Measurements from ENCODE around the gene PHF1.

The PHF1 gene

GRCh38 chr6:33442283-33442682 is 31.5 kb downstream of the PHF1 start:
- Histone ChIP-seq H3K36me3 (ENCODE audit: control insufficient read depth, insufficient read depth, low read length) (peaks cover 24% of the 10 kb centered on the region), H3K4me1 (ENCODE audit: control insufficient read depth, low read depth, low read length) (no peaks in the 10 kb centered on the region)

DNA sequence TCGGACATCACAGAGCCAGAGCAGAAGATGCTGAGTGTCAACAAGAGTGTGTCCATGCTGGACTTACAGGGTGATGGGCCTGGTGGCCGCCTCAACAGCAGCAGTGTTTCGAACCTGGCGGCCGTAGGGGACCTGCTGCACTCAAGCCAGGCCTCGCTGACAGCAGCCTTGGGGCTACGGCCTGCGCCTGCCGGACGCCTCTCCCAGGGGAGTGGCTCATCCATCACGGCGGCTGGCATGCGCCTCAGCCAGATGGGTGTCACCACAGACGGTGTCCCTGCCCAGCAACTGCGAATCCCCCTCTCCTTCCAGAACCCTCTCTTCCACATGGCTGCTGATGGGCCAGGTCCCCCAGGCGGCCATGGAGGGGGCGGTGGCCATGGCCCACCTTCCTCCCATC is 32.2 kb downstream of the PHF1 start:
- H3K4me1 ChIP-seq (ENCODE audit: control insufficient read depth, low read depth, low read length), result no peaks in the 10 kb centered on the region

More at GRCh38 chr6:33442283-33442682, 31.5 kb downstream of the PHF1 start:
- no peaks in the 10 kb centered on the region for H3K27me3 ChIP-seq (ENCODE audit: insufficient read depth, low read length, poor library complexity)
- no peak overlapping the region for H3K23ac ChIP-seq (ENCODE audit: low read length)
- no peaks in the 10 kb centered on the region for H3K79me2 ChIP-seq (ENCODE audit: control insufficient read depth, insufficient read depth, low read length)
- no peak overlapping the region for H3K4me2 ChIP-seq (ENCODE audit: low read length)
- H3K56ac ChIP-seq (ENCODE audit: low read length), result no peak overlapping the region
- no peak overlapping the region for H2BK5ac ChIP-seq (ENCODE audit: low read length)
- H2BK120ac ChIP-seq (ENCODE audit: low read depth, low read length), result no peak overlapping the region
- peaks cover 1% of the 10 kb centered on the region for H3K79me1 ChIP-seq (ENCODE audit: low read length)
- no peak overlapping the region for H4K8ac ChIP-seq (ENCODE audit: low read depth, low read length)
- no peak overlapping the region for H4K5ac ChIP-seq (ENCODE audit: low read length)
- no CpG with 5 or more reads among the region's 8 CpGs for WGBS (ENCODE audit: extremely low coverage, insufficient coverage, low lambda C conversion rate)
- no peak overlapping the region for H3K4me3 ChIP-seq (ENCODE audit: low read length)
- DNase-seq, result no peak
- H3K18ac ChIP-seq (ENCODE audit: low read length), result no peak overlapping the region
- H3K27ac ChIP-seq (ENCODE audit: low read depth, low read length), result no peak overlapping the region
- H2AK5ac ChIP-seq (ENCODE audit: low read length), result no peak overlapping the region
- H3K9ac ChIP-seq (ENCODE audit: low read length), result no peak overlapping the region
- H3K4ac ChIP-seq (ENCODE audit: low read depth, low read length), result no peak overlapping the region
- H2BK15ac ChIP-seq (replicated peaks; ENCODE audit: low read depth), result no peak overlapping the region

GRCh38 chr6:33443619-33444504 is 33.0 kb downstream of the PHF1 start:
- H3K56ac ChIP-seq (ENCODE audit: low read length), result no peak overlapping the region
- no peak overlapping the region for H3K18ac ChIP-seq (ENCODE audit: low read length)
- no peaks in the 10 kb centered on the region for H3K4me1 ChIP-seq (ENCODE audit: control insufficient read depth, low read depth, low read length)
- H3K4ac ChIP-seq (ENCODE audit: low read depth, low read length), result no peak overlapping the region
- no peak overlapping the region for H3K9ac ChIP-seq (ENCODE audit: low read length)
- no peak overlapping the region for H2BK15ac ChIP-seq (replicated peaks; ENCODE audit: low read depth)
- H3K27me3 ChIP-seq (ENCODE audit: insufficient read depth, low read length, poor library complexity), result no peaks in the 10 kb centered on the region
- peaks cover 3% of the 10 kb centered on the region for H3K79me1 ChIP-seq (ENCODE audit: low read length)
- no peak overlapping the region for H2BK120ac ChIP-seq (ENCODE audit: low read depth, low read length)
- H3K23ac ChIP-seq (ENCODE audit: low read length), result no peak overlapping the region
- H4K5ac ChIP-seq (ENCODE audit: low read length), result no peak overlapping the region
- no peaks in the 10 kb centered on the region for H3K79me2 ChIP-seq (ENCODE audit: control insufficient read depth, insufficient read depth, low read length)
- H4K8ac ChIP-seq (ENCODE audit: low read depth, low read length), result no peak overlapping the region
- no peak overlapping the region for H2AK5ac ChIP-seq (ENCODE audit: low read length)
- H2BK5ac ChIP-seq (ENCODE audit: low read length), result no peak overlapping the region
- no peak overlapping the region for H3K4me3 ChIP-seq (ENCODE audit: low read length)
- no peak for DNase-seq
- WGBS (ENCODE audit: extremely low coverage, insufficient coverage, low lambda C conversion rate), result no CpG with 5 or more reads among the region's 18 CpGs
- H3K27ac ChIP-seq (ENCODE audit: low read depth, low read length), result no peak overlapping the region
- H3K4me2 ChIP-seq (ENCODE audit: low read length), result no peak overlapping the region
- peaks cover 24% of the 10 kb centered on the region for H3K36me3 ChIP-seq (ENCODE audit: control insufficient read depth, insufficient read depth, low read length)

More for the DNA sequence above, 32.2 kb downstream of the PHF1 start:
- H3K79me2 ChIP-seq (ENCODE audit: control insufficient read depth, insufficient read depth, low read length), result no peaks in the 10 kb centered on the region
- no peak overlapping the region for H3K9ac ChIP-seq (ENCODE audit: low read length)
- no peak overlapping the region for H3K4me3 ChIP-seq (ENCODE audit: low read length)
- H2BK5ac ChIP-seq (ENCODE audit: low read length), result no peak overlapping the region
- H3K56ac ChIP-seq (ENCODE audit: low read length), result no peak overlapping the region
- H3K79me1 ChIP-seq (ENCODE audit: low read length), result peaks cover 3% of the 10 kb centered on the region
- no peak overlapping the region for H4K5ac ChIP-seq (ENCODE audit: low read length)
- DNase-seq, result no peak
- WGBS (ENCODE audit: extremely low coverage, insufficient coverage, low lambda C conversion rate), result no CpG with 5 or more reads among the region's 17 CpGs
- no peak overlapping the region for H3K23ac ChIP-seq (ENCODE audit: low read length)
- H3K18ac ChIP-seq (ENCODE audit: low read length), result no peak overlapping the region
- H3K36me3 ChIP-seq (ENCODE audit: control insufficient read depth, insufficient read depth, low read length), result peaks cover 28% of the 10 kb centered on the region
- H3K27ac ChIP-seq (ENCODE audit: low read depth, low read length), result no peak overlapping the region
- H3K27me3 ChIP-seq (ENCODE audit: insufficient read depth, low read length, poor library complexity), result no peaks in the 10 kb centered on the region
- H3K4me2 ChIP-seq (ENCODE audit: low read length), result no peak overlapping the region
- no peak overlapping the region for H3K4ac ChIP-seq (ENCODE audit: low read depth, low read length)
- H4K8ac ChIP-seq (ENCODE audit: low read depth, low read length), result no peak overlapping the region
- H2AK5ac ChIP-seq (ENCODE audit: low read length), result no peak overlapping the region
- H2BK120ac ChIP-seq (ENCODE audit: low read depth, low read length), result no peak overlapping the region
- no peak overlapping the region for H2BK15ac ChIP-seq (replicated peaks; ENCODE audit: low read depth)

DNA sequence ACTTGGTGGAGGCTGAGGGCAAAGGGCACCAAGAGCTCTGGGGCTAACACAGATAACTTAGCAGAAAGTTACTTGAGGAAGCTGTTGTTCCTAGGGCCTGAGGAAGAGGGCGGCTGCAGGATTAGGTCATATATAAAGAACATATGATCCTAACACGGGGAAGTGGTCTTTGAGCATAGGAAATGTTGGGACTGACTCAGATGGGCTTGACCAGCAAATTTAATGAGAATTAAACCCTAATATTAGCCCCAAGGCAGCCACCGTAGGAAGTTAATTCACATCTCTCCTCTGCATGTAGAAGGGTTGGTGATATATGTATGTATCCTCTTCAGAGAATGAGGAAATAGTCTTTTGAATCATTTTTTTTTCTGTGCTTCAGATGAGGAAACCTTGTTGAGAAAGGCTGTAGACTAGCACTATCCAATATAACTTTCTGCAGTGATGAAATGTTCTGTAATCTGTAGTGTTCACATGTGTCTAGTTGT is 34.3 kb downstream of the PHF1 start:
- no peak overlapping the region for H3K23ac ChIP-seq (ENCODE audit: low read length)
- H3K4ac ChIP-seq (ENCODE audit: low read depth, low read length), result no peak overlapping the region
- H3K18ac ChIP-seq (ENCODE audit: low read length), result no peak overlapping the region
- H3K9ac ChIP-seq (ENCODE audit: low read length), result no peak overlapping the region
- no peak overlapping the region for H2BK15ac ChIP-seq (replicated peaks; ENCODE audit: low read depth)
- DNase-seq, result no peak
- peaks cover 20% of the 10 kb centered on the region for H3K36me3 ChIP-seq (ENCODE audit: control insufficient read depth, insufficient read depth, low read length)
- no peak overlapping the region for H3K56ac ChIP-seq (ENCODE audit: low read length)
- no peak overlapping the region for H2AK5ac ChIP-seq (ENCODE audit: low read length)
- no peak overlapping the region for H3K27ac ChIP-seq (ENCODE audit: low read depth, low read length)
- H2BK120ac ChIP-seq (ENCODE audit: low read depth, low read length), result no peak overlapping the region
- H3K79me2 ChIP-seq (ENCODE audit: control insufficient read depth, insufficient read depth, low read length), result no peaks in the 10 kb centered on the region
- no peak overlapping the region for H3K4me2 ChIP-seq (ENCODE audit: low read length)
- no peak overlapping the region for H4K8ac ChIP-seq (ENCODE audit: low read depth, low read length)
- H2BK5ac ChIP-seq (ENCODE audit: low read length), result no peak overlapping the region
- H3K4me3 ChIP-seq (ENCODE audit: low read length), result no peak overlapping the region
- H3K79me1 ChIP-seq (ENCODE audit: low read length), result peaks cover 2% of the 10 kb centered on the region
- H4K5ac ChIP-seq (ENCODE audit: low read length), result no peak overlapping the region
- WGBS (ENCODE audit: extremely low coverage, insufficient coverage, low lambda C conversion rate), result no CpG with 5 or more reads among the region's 3 CpGs
- H3K4me1 ChIP-seq (ENCODE audit: control insufficient read depth, low read depth, low read length), result no peaks in the 10 kb centered on the region
- no peaks in the 10 kb centered on the region for H3K27me3 ChIP-seq (ENCODE audit: insufficient read depth, low read length, poor library complexity)

- Histone ChIP-seq H3K27ac (ENCODE audit: low read depth, low read length) (no peak overlapping the region), H4K5ac (ENCODE audit: low read length) (no peak overlapping the region), H2BK120ac (ENCODE audit: low read depth, low read length) (no peak overlapping the region), H3K4me3 (ENCODE audit: low read length) (no peak overlapping the region), H3K56ac (ENCODE audit: low read length) (no peak overlapping the region), H3K4ac (ENCODE audit: low read depth, low read length) (no peak overlapping the region), H3K79me2 (ENCODE audit: control insufficient read depth, insufficient read depth, low read length) (no peaks in the 10 kb centered on the region), H3K23ac (ENCODE audit: low read length) (no peak overlapping the region), H2AK5ac (ENCODE audit: low read length) (no peak overlapping the region), H3K36me3 (ENCODE audit: control insufficient read depth, insufficient read depth, low read length) (peaks cover 17% of the 10 kb centered on the region), H3K4me1 (ENCODE audit: control insufficient read depth, low read depth, low read length) (no peaks in the 10 kb centered on the region), H4K8ac (ENCODE audit: low read depth, low read length) (no peak overlapping the region), H3K4me2 (ENCODE audit: low read length) (no peak overlapping the region), H3K27me3 (ENCODE audit: insufficient read depth, low read length, poor library complexity) (no peaks in the 10 kb centered on the region), H3K9ac (ENCODE audit: low read length) (no peak overlapping the region), H2BK5ac (ENCODE audit: low read length) (no peak overlapping the region), H2BK15ac (replicated peaks; ENCODE audit: low read depth) (no peak overlapping the region), H3K18ac (ENCODE audit: low read length) (no peak overlapping the region), H3K79me1 (ENCODE audit: low read length) (peaks cover 2% of the 10 kb centered on the region)
- WGBS (ENCODE audit: extremely low coverage, insufficient coverage, low lambda C conversion rate), result no CpG with 5 or more reads among the region's 10 CpGs
- DNase-seq, result no peak
Observed at GRCh38 chr6:33446356-33446755, 35.5 kb downstream of the PHF1 start.
